T-helper 2 cell treated with Interferon-gamma antibody and Interleukin-4, amounts not matched to agents 100 ng/mL and 5 ng/mL, for 36 hours (primary cell): ENCODE data around the gene C20orf144. TPM values are rescaled to one million over a fixed set of nuclear protein-coding genes. Genes with fewer than 3 reads are reported as not detected.

Experiments used
- intact Hi-C: fragments of 100-400 bp; cut with micrococcal nuclease; formaldehyde crosslinking; loops from one replicate; pipeline ENCODE4 v1.15.1; 2023
- total RNA-seq: library from RNA; stranded (reverse); gene quantifications from 2 replicates; pipeline ENCODE4 v1.2.3, GENCODE V29; 2022

C20orf144 gene
- total RNA-seq, 1 donor from 2014 or later, result 0.25 TPM

GRCh38 chr20:33674294-33675135 is 12.4 kb downstream of the C20orf144 start, which contains the start of gene NECAB3:
TSS of gene NECAB3 (minus strand) at chr20:33674428. CDS start at chr20:33674352, 76 bp downstream.
- intact Hi-C loops, result loop anchor here (1.0 kb wide), 1 partner anchor 12 kb away; the partner anchor contains the start of gene E2F1

- intact Hi-C loops, result no loop called here
Observed at GRCh38 chr20:33675136-33675959, 13.2 kb downstream of the C20orf144 start.

- intact Hi-C loops, result no loop called here
Observed at GRCh38 chr20:33676121-33676520, 14.0 kb downstream of the C20orf144 start.

GRCh38 chr20:33676652-33677645 is 14.8 kb downstream of the C20orf144 start:
- intact Hi-C loops, result no loop called here

- intact Hi-C loops, result no loop called here
Observed at GRCh38 chr20:33677991-33678702, 16.0 kb downstream of the C20orf144 start.

- intact Hi-C loops, result no loop called here
Observed at GRCh38 chr20:33679758-33680485, 17.8 kb downstream of the C20orf144 start.

GRCh38 chr20:33680686-33681085 is 18.6 kb downstream of the C20orf144 start:
- intact Hi-C loops, result no loop called here

GRCh38 chr20:33681288-33681687 is 19.2 kb downstream of the C20orf144 start:
- intact Hi-C loops, result no loop called here

- intact Hi-C loops, result no loop called here
Observed at GRCh38 chr20:33681728-33682353, 19.7 kb downstream of the C20orf144 start.

GRCh38 chr20:33684533-33685327 is 22.6 kb downstream of the C20orf144 start:
- intact Hi-C loops, result loop anchor here (2.0 to 5.0 kb wide), 3 partner anchors 18 to 428 kb away; partner anchors contain the start of genes ACTL10, EIF2S2 and RALY

- intact Hi-C loops, result loop anchor here (1.0 to 5.0 kb wide), 7 partner anchors 11 to 427 kb away; partner anchors contain the start of genes ACTL10, CHMP4B, EIF2S2 and NECAB3
Observed at GRCh38 chr20:33685328-33686099, 23.4 kb downstream of the C20orf144 start.

GRCh38 chr20:33686100-33686983 is 24.2 kb downstream of the C20orf144 start, which contains the start of gene E2F1:
TSS of gene E2F1 (minus strand) at chr20:33686385. CDS start at chr20:33686264, 121 bp downstream.
- intact Hi-C loops, result loop anchor here (1.0 to 5.0 kb wide), 6 partner anchors 12 to 426 kb away; partner anchors contain the start of genes CHMP4B, EIF2S2, NECAB3 and PXMP4

- intact Hi-C loops, result loop anchor here (1.0 to 5.0 kb wide), 6 partner anchors 13 to 425 kb away; partner anchors contain the start of genes CHMP4B, EIF2S2, NECAB3 and PXMP4
Observed at GRCh38 chr20:33686984-33687366, 24.8 kb downstream of the C20orf144 start.

- intact Hi-C loops, result loop anchor here (2.0 to 5.0 kb wide), 4 partner anchors 43 to 425 kb away; partner anchors contain the start of genes CHMP4B, EIF2S2, RALY and ZNF341
Observed at GRCh38 chr20:33687370-33687915, 25.3 kb downstream of the C20orf144 start.
